Urinary bladder (tissue), 4 donors: ENCODE results near the gene YJEFN3. TPM values are rescaled to one million over a fixed set of nuclear protein-coding genes. Genes with fewer than 3 reads are reported as not detected.

Source experiments
- DNase-seq: peaks from one replicate; pipeline ENCODE4 v3.0.0-alpha.2; 2015; ENCODE audit errors: extremely low spot score
- H3K27ac ChIP-seq: one replicate; pipeline ENCODE4 v1.5.1; 2013; ENCODE audit warnings: low read depth, mild to moderate bottlenecking, moderate library complexity
- H3K36me3 ChIP-seq: one replicate; pipeline ENCODE4 v1.6.1; 2013; ENCODE audit warnings: mild to moderate bottlenecking, moderate library complexity; ENCODE audit not compliant: insufficient read depth
- H3K4me1 ChIP-seq: one replicate; pipeline ENCODE4 v1.6.1; 2013; ENCODE audit warnings: mild to moderate bottlenecking, moderate library complexity; ENCODE audit not compliant: insufficient read depth
- H3K4me3 ChIP-seq: one replicate; pipeline ENCODE4 v1.5.1; 2013; ENCODE audit warnings: low read depth, low read length
- whole genome bisulfite sequencing: extraction: QIAGEN DNeasy Blood & Tissue Kit; methylation state at CpG from one replicate; pipeline ENCODE4 v1.1.7; 2013; 5-methylcytosine and 5-hydroxymethylcytosine counted together
- polyA plus RNA-seq: library from polyadenylated mRNA; stranded (reverse); fragments of 200-250 nt; gene quantifications from one replicate; pipeline ENCODE4 v1.2.3, GENCODE V29; 2013
- total RNA-seq: library from RNA; depleted of rRNA; stranded (reverse); fragments of >200 nt; gene quantifications from one replicate; pipeline ENCODE4 v1.2.3, GENCODE V29; 2014
- donor health status: healthy with polysubstance abuse.
- donor health status: healthy.

Gene YJEFN3
- total and polyA plus RNA-seq, 2 donors: 1.8 to 4.6 TPM

DNA sequence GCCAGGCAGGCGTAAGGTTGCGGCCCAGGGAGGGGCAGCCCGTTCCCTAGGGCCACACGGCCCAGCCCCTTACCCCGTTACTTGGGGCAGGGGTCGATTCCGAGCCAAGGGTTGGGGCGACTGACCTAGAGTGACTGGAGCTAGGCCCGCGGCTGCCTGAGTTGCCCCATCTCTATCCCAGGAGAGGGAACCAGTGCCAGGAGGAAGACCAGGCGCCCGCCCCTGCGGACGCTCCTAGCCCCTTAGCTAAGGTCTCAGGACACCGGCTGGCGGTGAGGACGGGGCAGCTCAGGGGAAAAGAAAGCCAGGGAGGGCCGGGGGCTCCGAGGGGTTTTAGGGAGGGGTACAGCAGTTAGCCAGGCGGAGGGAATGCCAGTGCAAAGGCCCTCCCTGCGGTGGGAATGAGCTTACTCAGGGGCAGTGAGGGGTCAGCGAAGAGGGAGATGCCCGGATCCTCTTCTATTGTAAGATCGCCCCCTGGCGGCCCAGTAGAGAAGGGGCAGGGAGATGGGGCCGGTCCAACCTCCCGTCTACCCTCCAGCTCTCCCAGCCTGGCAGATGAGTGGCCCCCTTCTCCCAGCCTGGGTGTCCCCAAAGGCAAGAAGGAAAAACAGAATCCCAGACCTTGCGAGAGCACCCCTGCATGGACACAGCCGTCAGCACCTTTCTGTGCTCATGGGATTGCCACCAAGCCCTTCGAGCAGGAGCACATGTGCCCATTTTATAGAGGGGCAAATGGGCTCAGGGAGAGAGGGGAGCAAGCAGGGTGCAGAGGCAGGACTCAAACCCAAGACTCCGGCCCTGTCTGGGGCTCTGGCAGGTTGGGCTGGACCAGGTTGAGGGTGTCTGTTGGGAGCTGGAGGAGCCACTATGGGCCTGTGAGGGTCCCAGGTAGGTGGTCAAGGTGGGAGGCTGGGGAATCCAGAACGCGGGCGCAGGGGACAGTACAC, 25.6 kb downstream of the YJEFN3 start:
- DNase-seq: no peak
- no peak overlapping the region for H3K27ac ChIP-seq
- no peaks in the 10 kb centered on the region for H3K36me3 ChIP-seq
- H3K4me3 ChIP-seq: no peak overlapping the region
- 68% methylated on average over 34 of the region's 34 CpGs for WGBS
- H3K4me1 ChIP-seq: no peaks in the 10 kb centered on the region

DNA sequence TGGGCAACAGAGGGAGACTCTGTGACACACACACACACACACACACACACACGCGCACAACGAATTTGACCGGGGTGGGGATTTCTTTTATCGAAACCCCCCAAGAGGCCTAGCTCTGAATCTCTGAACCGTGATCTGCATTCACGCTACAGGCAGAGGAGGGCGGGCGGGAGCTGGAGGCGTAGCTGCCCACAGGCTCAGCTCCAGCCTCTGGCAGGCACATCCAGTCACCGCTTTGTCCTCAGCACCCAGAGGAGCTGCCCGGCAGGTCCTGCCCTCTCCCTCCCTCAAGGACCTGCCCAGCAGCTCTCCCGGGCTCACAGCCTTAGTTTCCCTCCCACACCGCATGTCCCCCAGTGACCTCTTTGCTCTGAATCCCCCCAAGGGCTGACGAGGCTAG, 29.3 kb downstream of the YJEFN3 start:
- 82% methylated on average over 15 of the region's 15 CpGs for WGBS
- H3K4me3 ChIP-seq: no peak overlapping the region
- no peaks in the 10 kb centered on the region for H3K4me1 ChIP-seq
- DNase-seq: no peak
- no peaks in the 10 kb centered on the region for H3K36me3 ChIP-seq
- H3K27ac ChIP-seq: no peak overlapping the region

DNA sequence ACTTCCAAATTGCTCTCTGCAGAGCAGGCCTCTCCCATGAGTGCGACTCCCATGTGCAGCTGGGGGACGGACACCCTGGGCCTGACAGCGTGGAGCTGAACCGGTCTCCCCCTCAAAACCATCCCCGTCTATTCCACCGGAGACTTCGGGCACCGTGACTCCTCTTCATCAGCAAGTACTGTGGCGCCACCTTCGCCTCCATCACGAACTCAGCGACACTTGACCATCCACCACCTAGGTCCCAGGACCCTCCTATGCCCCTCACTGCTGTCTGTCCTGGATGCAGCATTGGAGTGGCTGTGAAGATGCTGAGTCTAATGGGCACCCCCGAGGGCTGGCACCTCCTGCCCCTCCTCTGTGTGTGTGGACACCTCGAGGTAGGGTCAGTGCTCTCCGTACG, 29.9 kb downstream of the YJEFN3 start:
- H3K4me1 ChIP-seq: no peaks in the 10 kb centered on the region
- H3K36me3 ChIP-seq: no peaks in the 10 kb centered on the region
- no peak overlapping the region for H3K4me3 ChIP-seq
- 93% methylated on average over 16 of the region's 16 CpGs for WGBS
- no peak for DNase-seq
- no peak overlapping the region for H3K27ac ChIP-seq

DNA sequence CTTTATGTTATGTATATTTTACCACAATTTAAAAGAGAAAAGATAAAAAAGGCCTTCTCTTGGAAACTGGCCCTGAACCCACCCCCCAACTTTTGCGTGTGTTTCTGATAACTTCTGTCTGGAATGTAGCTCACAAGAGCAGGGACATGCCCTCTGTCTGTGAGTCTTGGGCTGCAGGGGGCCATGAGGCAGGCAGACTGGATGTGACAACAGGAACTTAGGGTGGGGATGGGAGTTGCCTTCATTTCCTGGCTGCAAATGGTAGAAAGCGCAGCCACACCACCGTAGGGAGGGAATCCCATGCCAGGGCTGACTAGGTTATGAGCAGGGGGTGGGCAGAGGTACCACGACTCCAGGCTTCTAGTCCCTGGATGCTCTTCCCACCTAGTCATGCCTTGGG, 31.2 kb downstream of the YJEFN3 start:
- no peaks in the 10 kb centered on the region for H3K4me1 ChIP-seq
- H3K36me3 ChIP-seq: no peaks in the 10 kb centered on the region
- no peak overlapping the region for H3K27ac ChIP-seq
- WGBS: 58% methylated on average over 4 of the region's 4 CpGs
- no peak for DNase-seq
- no peak overlapping the region for H3K4me3 ChIP-seq

DNA sequence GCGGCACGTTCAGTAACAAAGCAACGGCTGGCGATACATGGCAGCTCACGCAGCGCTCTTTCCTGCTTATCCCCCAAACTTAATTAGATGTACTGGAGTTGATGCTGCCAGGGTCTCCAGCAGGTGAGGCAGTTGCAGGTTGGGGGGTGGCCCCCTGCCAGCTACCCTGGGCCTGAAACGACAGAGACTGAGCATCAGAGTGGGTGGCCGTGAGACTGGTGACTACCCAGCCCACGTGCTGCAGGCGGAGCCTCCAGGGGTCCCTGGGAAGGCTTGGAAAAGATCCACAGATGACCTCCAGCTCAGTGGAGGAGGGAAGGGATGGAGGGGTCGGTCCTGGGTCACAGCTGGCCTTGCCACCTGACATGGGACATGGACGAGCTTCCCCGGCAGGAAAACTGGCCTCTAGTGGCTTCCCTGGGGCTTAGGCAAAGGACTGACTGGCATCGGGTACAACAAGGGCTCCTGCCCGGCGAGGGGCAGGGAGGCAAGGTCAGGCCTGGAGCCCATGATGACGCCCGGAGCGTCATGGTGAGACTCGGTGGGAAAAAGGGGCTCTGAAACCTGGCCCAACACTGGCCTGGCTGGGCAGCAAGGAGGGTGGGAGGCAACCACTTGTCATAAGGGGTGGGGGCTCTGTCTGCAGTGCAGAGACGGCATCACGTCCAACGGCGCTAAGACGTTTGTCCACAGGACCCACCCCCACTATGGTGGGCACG, 33.4 kb downstream of the YJEFN3 start:
- Histone ChIP-seq H3K4me3 (no peak overlapping the region), H3K27ac (no peak overlapping the region), H3K4me1 (no peaks in the 10 kb centered on the region), H3K36me3 (no peaks in the 10 kb centered on the region)
- WGBS: 85% methylated on average over 26 of the region's 26 CpGs
- DNase-seq: no peak

DNA sequence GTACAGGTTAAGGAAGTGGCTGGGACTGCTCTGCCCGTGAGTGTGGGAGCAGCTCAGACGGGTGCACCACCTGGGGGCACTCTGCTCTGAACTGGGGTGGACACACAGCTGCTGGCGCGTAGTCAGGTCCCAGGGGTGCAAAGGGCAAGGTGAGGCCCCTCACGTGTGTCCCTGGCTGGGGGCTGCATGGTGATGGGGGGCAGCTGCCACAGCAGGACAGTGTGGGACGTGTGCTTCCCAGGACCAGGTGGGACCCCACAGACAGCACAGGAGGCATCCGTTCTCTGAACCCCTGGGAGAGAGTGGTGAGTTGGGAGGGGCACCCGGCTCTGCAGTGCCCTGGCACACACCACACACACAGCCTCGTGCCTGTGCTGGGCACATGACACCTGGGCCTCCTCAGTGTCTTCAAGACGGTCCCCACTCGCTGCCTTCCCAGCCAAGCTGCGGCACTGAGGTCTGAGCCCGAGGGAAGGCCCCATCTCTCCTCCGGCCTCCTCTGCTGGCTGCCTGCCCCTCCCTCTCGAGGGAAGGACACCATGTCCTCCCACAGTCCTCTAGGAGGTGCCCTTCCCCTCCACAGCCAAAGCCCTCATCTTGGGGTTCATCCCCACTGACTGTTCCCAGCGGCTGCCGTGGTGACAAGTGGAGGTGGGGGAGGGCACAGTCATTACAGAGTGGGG, 34.1 kb downstream of the YJEFN3 start:
- Histone ChIP-seq H3K27ac (no peak overlapping the region), H3K4me1 (no peaks in the 10 kb centered on the region), H3K4me3 (no peak overlapping the region), H3K36me3 (no peaks in the 10 kb centered on the region)
- DNase-seq: no peak
- 73% methylated on average over 17 of the region's 17 CpGs for WGBS

DNA sequence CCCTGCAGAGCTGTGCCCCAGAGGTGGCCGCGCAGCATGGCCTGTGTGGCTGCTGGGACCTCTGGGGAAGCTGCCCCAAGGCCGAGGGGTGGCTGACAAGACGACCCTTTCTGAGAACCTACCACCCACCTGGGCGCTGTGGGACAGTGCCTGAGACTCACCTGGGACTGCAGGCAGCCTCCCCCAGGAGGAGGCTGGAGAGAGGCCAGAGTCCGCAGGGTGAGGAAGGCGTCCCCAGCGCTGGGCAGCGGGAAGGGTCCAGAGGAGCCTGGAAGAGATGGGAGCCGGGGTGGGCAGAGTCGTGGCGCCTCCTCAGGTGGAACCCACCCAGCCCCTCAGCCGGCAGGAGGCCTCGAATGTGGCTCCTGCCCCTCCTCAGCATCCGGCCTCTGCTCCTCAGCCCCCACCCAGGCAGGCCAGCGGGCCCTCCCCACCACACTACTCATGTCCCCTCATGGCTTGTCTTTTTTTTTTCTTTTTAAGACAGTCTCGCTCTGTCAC, 34.7 kb downstream of the YJEFN3 start:
- no peak overlapping the region for H3K4me3 ChIP-seq
- H3K27ac ChIP-seq: no peak overlapping the region
- 90% methylated on average over 17 of the region's 17 CpGs for WGBS
- no peak for DNase-seq
- H3K4me1 ChIP-seq: no peaks in the 10 kb centered on the region
- no peaks in the 10 kb centered on the region for H3K36me3 ChIP-seq

DNA sequence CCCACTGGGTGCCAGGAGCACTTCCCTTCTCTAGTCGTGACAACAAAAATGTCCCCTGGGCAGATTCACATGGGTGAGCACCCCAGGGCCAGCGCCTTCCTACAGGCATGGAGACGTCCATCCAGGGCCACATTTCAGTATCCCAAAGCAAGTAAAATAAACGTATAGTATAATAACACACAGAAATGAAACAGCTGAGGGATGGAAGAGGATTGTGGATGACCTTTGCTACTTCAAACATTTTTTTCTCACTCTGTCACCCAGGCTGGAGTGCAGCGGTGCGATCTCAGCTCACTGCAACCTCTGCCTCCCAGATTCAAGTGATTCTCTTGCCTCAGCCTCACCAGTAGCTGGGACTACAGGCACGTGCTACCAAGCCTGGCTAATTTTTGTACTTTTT, 37.6 kb downstream of the YJEFN3 start:
- Histone ChIP-seq H3K4me1 (no peaks in the 10 kb centered on the region), H3K27ac (no peak overlapping the region), H3K4me3 (no peak overlapping the region), H3K36me3 (no peaks in the 10 kb centered on the region)
- 80% methylated on average over 7 of the region's 7 CpGs for WGBS
- DNase-seq: no peak

DNA sequence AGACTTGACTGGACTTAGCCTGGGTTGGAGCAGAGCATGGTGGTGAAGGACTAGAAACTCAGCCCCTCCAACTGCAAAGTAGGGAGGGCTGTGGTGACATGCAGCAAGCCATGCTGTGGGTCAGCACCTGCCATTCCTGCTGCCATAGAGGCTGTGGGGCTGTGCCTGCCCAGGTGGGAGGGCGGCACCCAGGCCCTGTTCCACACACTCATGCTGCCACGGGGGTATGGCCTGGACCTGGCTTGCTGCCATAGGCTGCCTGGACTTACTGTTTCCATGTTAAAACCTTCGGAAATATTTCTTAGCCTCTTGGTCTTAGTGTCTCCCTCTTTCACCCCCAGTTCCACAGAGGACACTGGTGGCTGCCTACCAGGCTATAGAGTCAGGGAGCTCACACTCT, 38.7 kb downstream of the YJEFN3 start:
- 83% methylated on average over 3 of the region's 3 CpGs for WGBS
- Histone ChIP-seq H3K36me3 (no peaks in the 10 kb centered on the region), H3K4me1 (no peaks in the 10 kb centered on the region), H3K27ac (no peak overlapping the region), H3K4me3 (no peak overlapping the region)
- DNase-seq: no peak

DNA sequence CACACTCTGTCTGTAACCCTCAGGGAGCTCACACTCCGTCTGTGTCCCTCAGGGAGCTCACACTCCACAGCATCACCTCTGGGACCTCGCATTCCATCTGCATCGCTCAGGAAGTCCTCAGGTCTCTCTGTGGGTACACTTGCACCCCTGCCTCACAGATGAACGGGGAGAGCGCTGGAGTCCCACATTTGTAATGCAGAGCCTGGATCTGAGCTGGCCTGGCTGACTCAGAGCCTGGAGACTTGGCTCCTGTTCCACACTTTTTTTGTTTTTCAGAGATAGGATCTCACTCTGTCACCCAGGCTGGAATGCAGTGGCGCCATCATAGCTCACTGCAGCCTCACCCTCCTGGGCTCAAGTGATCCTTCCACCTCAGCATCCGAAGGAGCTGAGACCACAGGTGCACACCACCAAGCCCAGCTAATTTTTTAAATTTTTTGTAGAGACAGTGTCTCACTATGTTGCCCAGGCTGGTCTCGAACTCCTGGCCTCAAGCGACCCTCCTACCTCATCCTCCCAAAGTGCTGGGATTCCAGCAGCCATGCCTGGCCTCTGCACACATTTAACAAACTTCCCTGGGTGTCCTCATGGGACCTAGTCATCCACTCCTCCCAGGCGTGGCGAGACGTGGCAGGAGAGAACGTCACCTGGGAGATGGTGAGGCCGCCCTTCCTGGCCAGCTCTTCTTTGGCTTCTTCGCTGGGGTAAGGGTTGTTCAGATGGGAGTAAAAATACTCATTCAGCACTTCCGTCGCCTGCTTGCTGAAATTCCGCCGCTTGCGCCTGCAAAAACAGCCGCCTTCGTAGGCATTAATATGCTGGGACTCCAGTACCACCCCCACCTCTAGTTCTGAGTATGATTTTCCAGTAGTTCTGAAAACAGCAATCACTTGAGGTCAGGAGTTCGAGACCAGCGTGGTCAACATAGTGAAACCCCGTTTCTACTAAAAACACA, 40.4 kb downstream of the YJEFN3 start:
- no peak overlapping the region for H3K27ac ChIP-seq
- WGBS: 91% methylated on average over 25 of the region's 25 CpGs
- no peaks in the 10 kb centered on the region for H3K36me3 ChIP-seq
- no peak overlapping the region for H3K4me3 ChIP-seq
- H3K4me1 ChIP-seq: no peaks in the 10 kb centered on the region
- DNase-seq: no peak

DNA sequence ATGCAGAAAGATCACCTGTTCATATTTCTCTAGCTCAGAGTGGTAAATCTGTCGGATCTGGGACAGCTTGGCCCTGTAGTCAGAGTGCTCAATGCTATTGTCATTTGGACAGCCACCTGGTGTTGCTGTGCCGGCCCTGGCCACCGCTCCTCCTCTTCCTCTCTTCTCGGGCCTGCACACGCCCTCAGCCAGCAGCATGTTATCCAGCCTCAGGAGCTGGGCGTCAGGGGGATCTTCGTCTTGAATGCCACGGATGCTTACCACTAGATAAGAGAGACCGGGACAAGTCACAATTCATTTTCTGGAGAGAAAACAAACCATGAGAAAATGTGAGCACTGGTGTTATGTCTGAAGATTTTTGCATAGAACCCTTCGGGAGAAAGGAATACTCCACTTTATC, 41.9 kb downstream of the YJEFN3 start:
- 83% methylated on average over 10 of the region's 10 CpGs for WGBS
- H3K4me3 ChIP-seq: no peak overlapping the region
- DNase-seq: no peak
- H3K4me1 ChIP-seq: no peaks in the 10 kb centered on the region
- no peak overlapping the region for H3K27ac ChIP-seq
- H3K36me3 ChIP-seq: no peaks in the 10 kb centered on the region

DNA sequence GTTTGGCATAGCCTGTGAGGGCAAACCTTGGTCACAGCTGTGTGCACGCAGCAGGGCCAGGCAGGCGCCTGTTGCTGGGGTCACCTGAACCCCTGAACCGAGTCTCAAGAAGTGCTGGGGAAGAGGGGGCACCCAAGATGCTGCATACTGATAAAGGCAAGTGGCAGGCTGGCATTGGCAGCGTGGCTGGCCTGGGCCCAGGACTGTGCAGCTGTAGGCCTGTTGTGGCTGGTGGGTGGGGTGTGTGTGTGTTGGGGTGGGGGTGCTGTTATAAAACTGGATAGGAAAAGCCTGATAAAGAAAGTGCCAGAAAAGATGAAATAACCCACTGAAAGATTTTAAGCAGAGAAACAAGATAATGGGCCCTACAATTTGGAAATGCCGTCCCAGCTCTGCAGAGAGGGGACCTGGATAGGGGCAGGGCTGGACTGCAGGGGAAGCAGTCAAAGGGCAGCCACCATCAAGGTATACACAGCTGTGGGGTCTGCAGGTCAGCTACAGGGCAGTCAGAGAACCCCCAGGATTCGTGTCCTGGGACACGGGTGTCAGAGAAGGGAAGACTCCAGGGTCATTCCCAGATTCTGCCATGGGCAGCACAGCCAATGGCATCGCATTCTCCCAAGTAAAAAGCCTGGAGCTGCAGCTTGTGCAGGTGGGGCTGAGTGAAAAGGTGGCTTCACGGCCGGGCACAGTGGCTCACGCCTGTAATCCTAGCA, 42.5 kb downstream of the YJEFN3 start:
- H3K27ac ChIP-seq: no peak overlapping the region
- WGBS: 91% methylated on average over 11 of the region's 11 CpGs
- no peak for DNase-seq
- no peak overlapping the region for H3K4me3 ChIP-seq
- H3K36me3 ChIP-seq: no peaks in the 10 kb centered on the region
- no peaks in the 10 kb centered on the region for H3K4me1 ChIP-seq
